OCI-LY7 (cell line): Measurements from ENCODE around the gene CACNA2D1. TPM values are rescaled to one million over a fixed set of nuclear protein-coding genes. Genes with fewer than 3 reads are reported as not detected.

Experiments used
- BruUV-seq: library from RNA; stranded (reverse); fragments of 400-500 nt; replicated peaks from 2 replicates; lab custom pipeline; 2021; lab: Mats Ljungman, UMichigan
- CTCF ChIA-PET: fragments of 300-600 bp; sonication (Branson Sonifier 250); formaldehyde crosslinking; loops from one replicate; lab custom pipeline; 2022; ENCODE audit warnings: antibody characterized with exemption; ENCODE audit not compliant: unreplicated experiment; lab: Charles Lee
- POLR2A ChIA-PET: fragments of 300-600 bp; sonication (Branson Sonifier 250); formaldehyde crosslinking; loops from one replicate; lab custom pipeline; 2022; ENCODE audit warnings: antibody characterized with exemption; lab: Charles Lee
- DNase-seq: peaks from one replicate; pipeline ENCODE4 v3.0.0-alpha.2; 2015; ENCODE audit warnings: low spot score
- H2AFZ ChIP-seq: fragments of 200-600 bp; sonication (generic), shearing (Covaris generic); 2 replicates; pipeline ENCODE4 v1.6.1; 2014; ENCODE audit warnings: mild to moderate bottlenecking, antibody characterized with exemption, low read length, moderate library complexity
- H3K27ac ChIP-seq: fragments of 200-600 bp; sonication (generic); 2 replicates; pipeline ENCODE4 v1.5.1; 2014; ENCODE audit warnings: mixed run types, low read depth, mild to moderate bottlenecking, moderate library complexity, low read length, inconsistent platforms; ENCODE audit not compliant: poor library complexity, severe bottlenecking
- H3K36me3 ChIP-seq: fragments of 200-600 bp; sonication (generic); 2 replicates; pipeline ENCODE4 v1.6.1; 2014; ENCODE audit warnings: mild to moderate bottlenecking, antibody characterized with exemption, low read length, moderate library complexity, mixed read lengths; ENCODE audit not compliant: insufficient read depth
- H3K4me1 ChIP-seq: fragments of 200-600 bp; sonication (generic); 2 replicates; pipeline ENCODE4 v1.5.1; 2014; ENCODE audit warnings: mild to moderate bottlenecking, low read length; ENCODE audit not compliant: insufficient read depth, poor library complexity, severe bottlenecking
- H3K4me2 ChIP-seq: fragments of 200-600 bp; sonication (generic); 2 replicates; pipeline ENCODE4 v1.6.1; 2014; ENCODE audit warnings: mild to moderate bottlenecking, low read length
- H3K4me3 ChIP-seq: fragments of 200-600 bp; sonication (generic); 2 replicates; pipeline ENCODE4 v1.5.1; 2014; ENCODE audit warnings: mild to moderate bottlenecking, low read depth, low read length; ENCODE audit not compliant: poor library complexity, severe bottlenecking
- H3K79me2 ChIP-seq: fragments of 200-600 bp; sonication (generic); 2 replicates; pipeline ENCODE4 v1.6.1; 2016; ENCODE audit warnings: low read depth, mild to moderate bottlenecking, low read length, moderate library complexity, mixed read lengths; ENCODE audit not compliant: insufficient read depth
- H3K9me2 ChIP-seq: fragments of 200-600 bp; sonication (generic); 2 replicates; pipeline ENCODE4 v1.6.1; 2016; ENCODE audit warnings: mild to moderate bottlenecking, low read length, mixed read lengths; ENCODE audit not compliant: insufficient read depth
- H3K9me3 ChIP-seq: fragments of 200-600 bp; sonication (generic); 2 replicates; pipeline ENCODE4 v1.6.1; 2014; ENCODE audit warnings: mild to moderate bottlenecking, mixed run types, low read length, mixed read lengths
- H4K20me1 ChIP-seq: fragments of 200-600 bp; sonication (generic); 2 replicates; pipeline ENCODE4 v1.6.1; 2014; ENCODE audit warnings: mild to moderate bottlenecking, antibody characterized with exemption, low read length, moderate library complexity, mixed read lengths; ENCODE audit not compliant: insufficient read depth
- CTCF ChIP-seq: fragments of 200-600 bp; sonication (generic); conservative IDR thresholded peaks from 2 replicates; pipeline ENCODE4 v1.5.1; 2014; ENCODE audit warnings: mild to moderate bottlenecking, antibody characterized with exemption, low read length, moderate library complexity, mixed read lengths
- EZH2phosphoT487 ChIP-seq: fragments of 200-600 bp; sonication (generic); IDR thresholded peaks from 2 replicates; pipeline ENCODE4 v1.6.1; 2018; ENCODE audit warnings: low read depth, borderline replicate concordance, mild to moderate bottlenecking, mixed run types, antibody characterized with exemption, low read length, moderate library complexity, mixed read lengths
- intact Hi-C: fragments of 100-400 bp; cut with micrococcal nuclease; formaldehyde crosslinking; loops from one replicate; pipeline ENCODE4 v1.10.0; 2022; ENCODE audit not compliant: unreplicated experiment
- total RNA-seq, 2 experiments: library from RNA; depleted of rRNA in 1 of 2; stranded (reverse); fragments of >200 nt in 1 of 2; shearing (Covaris generic) in 1 of 2; gene quantifications; 2 replicates each; pipeline ENCODE4 v1.2.3, GENCODE V29; 2014 to 2022

The CACNA2D1 gene
- total RNA-seq, 2 experiments from 2014 or later = not detected

- POLR2A ChIA-PET = no interaction called here
- BruUV-seq = no TSS peak
- no peaks in the 10 kb centered on the region for H3K79me2 ChIP-seq
These were observed 517.4 kb downstream of the CACNA2D1 start for GRCh38 chr7:81926154-81926553.

GRCh38 chr7:81925530-81925929, 518.0 kb downstream of the CACNA2D1 start:
- Histone ChIP-seq H3K9me2 (0 out of 2 replicates have a peak, but pooled peaks cover 3% of the 10 kb centered on the region), H3K36me3 (no peaks in the 10 kb centered on the region), H3K27ac (no peak overlapping the region), H3K4me3 (no peak overlapping the region), H3K9me3 (no peaks in the 10 kb centered on the region), H4K20me1 (no peaks in the 10 kb centered on the region), H3K4me2 (no peak overlapping the region), H2AFZ (no peak overlapping the region), H3K4me1 (no peaks in the 10 kb centered on the region), H3K79me2 (no peaks in the 10 kb centered on the region)
- no TSS peak for BruUV-seq
- CTCF ChIA-PET = no interaction called here
- POLR2A ChIA-PET = no interaction called here
- no peak for DNase-seq
- intact Hi-C loops = no loop called here
- TF ChIP-seq EZH2phosphoT487 (no peak), CTCF (no peak)

More at GRCh38 chr7:81926154-81926553, 517.4 kb downstream of the CACNA2D1 start:
- Histone ChIP-seq H3K9me3 (no peaks in the 10 kb centered on the region), H3K4me3 (no peak overlapping the region), H4K20me1 (no peaks in the 10 kb centered on the region), H3K36me3 (no peaks in the 10 kb centered on the region), H3K4me2 (no peak overlapping the region), H3K9me2 (0 out of 2 replicates have a peak, but pooled peaks cover 3% of the 10 kb centered on the region), H2AFZ (no peak overlapping the region), H3K27ac (no peak overlapping the region), H3K4me1 (no peaks in the 10 kb centered on the region)
- TF ChIP-seq CTCF = no peak
- CTCF ChIA-PET = no interaction called here
- intact Hi-C loops = no loop called here
- DNase-seq = no peak

- intact Hi-C loops = no loop called here
- ChIA-PET CTCF (no interaction called here), POLR2A (interaction anchor here (0.7 kb wide), 1 partner anchor 737 kb away, joined by 3 read pairs; no protein-coding TSS in a partner anchor)
- Histone ChIP-seq H3K36me3 (no peaks in the 10 kb centered on the region), H3K4me3 (no peak overlapping the region), H3K27ac (no peak overlapping the region), H3K9me2 (0 out of 2 replicates have a peak, but pooled peaks cover 3% of the 10 kb centered on the region), H3K9me3 (no peaks in the 10 kb centered on the region), H3K4me1 (no peaks in the 10 kb centered on the region), H4K20me1 (no peaks in the 10 kb centered on the region), H3K4me2 (no peak overlapping the region), H2AFZ (no peak overlapping the region), H3K79me2 (no peaks in the 10 kb centered on the region)
- DNase-seq = no peak
- TF ChIP-seq EZH2phosphoT487 (no peak), CTCF (no peak)
- no TSS peak for BruUV-seq
These were observed 519.1 kb downstream of the CACNA2D1 start for GRCh38 chr7:81924494-81924893.
